ENCODE measurements around the gene NPFF.
"Not testable (repeated sequence)": the region's sequence is repeated elsewhere in the genome, so short reads cannot be mapped to it uniquely, and the experiment has no call there.

The NPFF gene

DNA sequence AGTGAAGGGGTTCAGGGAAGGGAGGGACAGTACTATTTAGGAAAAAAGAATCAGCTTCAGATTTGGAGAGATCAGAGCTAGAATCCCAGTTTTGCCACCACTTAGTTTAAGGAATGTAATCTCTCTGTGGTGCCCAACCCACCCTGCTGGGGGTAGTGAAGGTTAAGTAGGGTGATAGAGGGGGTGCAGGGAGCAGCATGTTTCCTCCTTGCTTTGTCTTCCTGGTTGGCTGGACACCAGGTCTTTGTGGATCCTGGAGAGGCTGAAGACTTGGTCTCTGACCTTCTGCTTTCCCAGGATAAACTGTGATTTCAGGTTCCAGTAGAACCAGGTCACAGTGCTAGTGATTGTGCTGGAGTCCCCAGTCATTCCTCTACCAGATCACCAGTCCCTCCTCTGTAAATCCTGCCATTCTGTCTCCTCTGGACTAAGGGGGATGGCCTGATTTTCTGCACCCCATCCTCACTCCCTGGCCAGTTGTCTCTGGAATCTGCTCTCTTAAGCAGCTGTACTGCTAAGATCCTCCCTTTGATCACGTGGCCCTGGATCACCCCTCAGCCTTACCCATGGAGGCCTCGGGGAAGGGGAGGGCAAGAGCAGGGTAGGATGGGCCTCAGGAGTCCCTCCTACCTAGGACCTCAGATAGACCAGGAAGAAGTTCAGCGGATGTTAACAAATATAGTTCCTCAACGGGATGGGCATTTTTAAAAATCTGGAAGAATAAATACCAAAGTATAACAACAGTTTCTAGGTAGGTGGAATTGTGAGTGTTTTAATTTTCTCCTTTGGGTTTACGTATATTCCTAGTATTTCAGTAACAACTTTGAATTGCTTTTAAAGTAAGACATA, 11.2 kb downstream of the NPFF start:
- no peak for DNase-seq (ENCODE audit: low spot score)

- no peak for DNase-seq (ENCODE audit: low spot score)
Measured at GRCh38 chr12:53493610-53494391, 13.5 kb downstream of the NPFF start.

DNA sequence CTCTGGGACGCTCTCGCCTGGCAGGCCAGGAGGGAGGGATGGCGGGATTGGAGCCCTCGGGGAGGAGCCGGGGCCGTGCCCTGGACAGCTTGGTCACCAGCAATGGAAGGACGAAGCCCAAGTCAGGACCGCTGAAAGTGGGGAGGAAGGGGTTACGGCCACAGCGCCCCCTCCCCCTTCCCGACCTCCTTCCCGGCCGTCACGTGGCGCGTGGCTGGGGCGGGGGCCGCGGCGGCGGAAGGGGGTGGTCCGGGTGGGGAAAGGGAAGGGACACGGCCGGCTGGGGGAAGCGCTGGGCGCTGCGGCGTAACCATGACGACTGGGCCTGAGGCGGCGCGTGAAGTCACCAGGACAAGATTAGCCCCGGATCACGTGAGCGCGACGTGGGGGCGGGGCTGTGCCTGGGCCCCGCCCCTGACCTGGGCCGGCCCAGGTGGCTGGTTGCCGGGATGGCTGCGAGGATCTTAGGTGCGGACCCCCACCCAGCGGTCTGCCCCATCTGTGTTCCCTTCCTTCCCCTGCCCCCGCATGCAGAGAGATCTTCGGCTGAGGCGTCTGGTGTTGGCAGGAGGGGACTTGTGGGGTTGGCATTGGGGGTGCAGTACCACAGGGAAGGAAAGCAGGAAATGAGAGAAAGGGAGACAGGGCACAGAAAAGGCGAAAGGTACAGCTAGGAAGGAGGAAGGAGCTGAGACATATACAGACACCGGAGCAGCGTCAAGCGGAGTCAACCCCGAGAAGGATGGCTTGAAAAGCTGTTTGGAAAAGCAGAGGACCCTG, 14.3 kb downstream of the NPFF start:
- peak; percentile 91 for DNase-seq (ENCODE audit: low spot score)

DNA sequence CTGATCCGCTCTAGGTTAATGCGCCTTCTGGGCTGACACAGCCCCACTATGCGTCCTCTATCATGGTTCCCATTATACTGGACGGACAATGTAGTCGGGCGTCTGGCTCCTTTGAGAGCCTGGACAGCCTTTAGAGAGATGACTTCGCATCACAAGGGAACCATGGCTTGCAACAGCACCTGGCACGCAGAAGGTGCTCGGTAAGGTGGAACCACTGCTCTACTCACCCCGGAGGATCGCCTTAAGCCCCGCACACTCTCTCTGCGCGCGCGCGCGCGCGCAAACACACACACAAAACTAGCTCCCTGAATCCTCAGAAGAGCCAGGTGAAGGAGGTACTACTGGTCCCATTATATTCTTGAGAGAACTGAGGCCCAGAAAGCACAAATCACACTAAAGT, 15.1 kb downstream of the NPFF start:
- DNase-seq (ENCODE audit: low spot score) = no peak

DNA sequence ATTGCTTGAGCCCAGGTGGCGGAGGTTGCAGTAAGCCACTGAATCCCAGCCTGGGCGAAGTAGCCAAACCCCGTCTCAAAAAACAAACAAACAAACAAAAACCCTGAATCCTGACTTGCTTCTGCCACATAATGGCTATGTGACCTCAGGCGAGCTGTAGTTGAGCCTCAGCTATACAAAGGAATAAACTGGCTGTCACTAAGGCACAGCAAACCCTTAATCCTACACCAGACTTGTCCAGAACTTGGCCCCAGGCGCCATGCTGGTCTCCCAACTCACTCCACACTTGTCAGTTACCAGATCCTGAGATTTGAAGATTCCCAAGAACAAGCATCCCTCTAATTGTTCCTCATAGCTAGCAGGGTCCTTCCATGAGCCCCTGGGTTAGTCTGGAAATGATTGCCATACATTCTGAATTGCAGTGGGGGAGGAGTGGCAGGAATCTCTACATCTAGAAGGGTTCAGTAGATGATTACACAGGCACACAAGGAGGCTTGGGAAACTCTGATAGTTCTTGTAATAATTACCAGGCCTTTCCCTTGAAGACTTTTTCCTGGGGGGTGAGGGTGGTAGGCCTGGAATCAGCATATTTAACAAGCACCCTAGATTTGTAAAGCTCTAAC, 17.9 kb downstream of the NPFF start:
- DNase-seq (ENCODE audit: low spot score) = no peak

GRCh38 chr12:53486736-53487487, 20.4 kb downstream of the NPFF start:
- DNase-seq (ENCODE audit: low spot score) = no peak

DNA sequence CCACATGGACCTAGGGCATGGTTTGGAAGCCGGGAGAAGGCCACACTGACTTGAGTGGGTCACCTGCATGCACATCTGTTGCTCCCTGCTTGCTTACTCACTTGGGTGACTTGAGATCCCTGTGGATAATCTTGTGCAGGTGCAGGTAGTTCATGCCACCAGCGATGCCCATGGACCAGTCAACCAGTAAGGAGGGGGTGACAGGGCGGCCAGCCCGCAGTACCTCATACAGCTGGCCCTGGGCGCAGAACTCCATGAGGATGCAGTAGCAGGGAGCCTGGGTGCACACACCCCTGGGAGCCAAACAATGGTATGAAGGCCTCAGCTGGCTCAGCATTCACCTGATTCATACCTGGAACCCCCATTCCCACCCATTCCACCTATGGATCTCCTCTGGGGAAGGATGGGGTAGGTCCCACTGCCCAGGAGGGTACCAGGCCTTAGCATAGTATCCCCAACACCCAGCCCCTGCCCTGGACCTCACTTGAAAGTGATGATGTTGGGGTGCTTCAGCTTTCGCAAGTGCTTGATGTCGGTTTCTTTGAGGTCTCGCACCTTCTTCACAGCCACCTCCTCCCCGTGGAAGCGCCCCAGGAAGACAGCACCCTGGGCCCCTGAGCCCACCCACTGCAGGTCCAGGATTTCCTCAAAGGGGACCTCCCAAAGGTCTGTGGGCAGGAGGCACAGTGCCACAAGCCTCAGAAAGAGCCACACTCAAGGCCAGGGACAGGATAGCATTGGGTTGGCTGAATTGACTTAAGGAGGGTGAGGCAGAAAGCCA, 21.1 kb downstream of the NPFF start:
- no peak for DNase-seq (ENCODE audit: low spot score)

- DNase-seq (ENCODE audit: low spot score) = no peak
Measured at GRCh38 chr12:53484686-53485575, 22.4 kb downstream of the NPFF start.

DNA sequence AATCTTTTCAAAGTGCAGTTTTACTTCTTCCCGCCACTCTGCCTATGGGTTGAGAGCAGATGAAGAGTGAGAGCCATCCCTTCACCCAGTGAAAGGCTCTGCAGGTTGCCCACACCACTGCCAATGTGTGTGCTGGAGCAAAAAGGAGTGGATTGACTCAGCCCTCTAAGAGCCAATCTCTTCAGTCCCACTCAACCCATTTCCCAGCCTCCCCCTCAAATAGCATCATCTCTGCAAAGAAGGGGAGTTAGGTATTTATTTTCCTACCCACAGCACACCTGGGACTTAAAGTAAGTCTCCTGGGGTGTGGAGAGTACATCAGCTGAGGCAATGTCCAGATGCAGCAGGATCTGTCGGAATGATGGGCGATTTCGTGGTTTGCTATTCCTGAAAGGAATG, 23.3 kb downstream of the NPFF start:
- DNase-seq (ENCODE audit: low spot score) = no peak

- no peak for DNase-seq (ENCODE audit: low spot score)
Measured at GRCh38 chr12:53483225-53483978, 23.9 kb downstream of the NPFF start.

- no peak for DNase-seq (ENCODE audit: low spot score)
Measured at GRCh38 chr12:53482626-53483168, 24.6 kb downstream of the NPFF start.

DNA sequence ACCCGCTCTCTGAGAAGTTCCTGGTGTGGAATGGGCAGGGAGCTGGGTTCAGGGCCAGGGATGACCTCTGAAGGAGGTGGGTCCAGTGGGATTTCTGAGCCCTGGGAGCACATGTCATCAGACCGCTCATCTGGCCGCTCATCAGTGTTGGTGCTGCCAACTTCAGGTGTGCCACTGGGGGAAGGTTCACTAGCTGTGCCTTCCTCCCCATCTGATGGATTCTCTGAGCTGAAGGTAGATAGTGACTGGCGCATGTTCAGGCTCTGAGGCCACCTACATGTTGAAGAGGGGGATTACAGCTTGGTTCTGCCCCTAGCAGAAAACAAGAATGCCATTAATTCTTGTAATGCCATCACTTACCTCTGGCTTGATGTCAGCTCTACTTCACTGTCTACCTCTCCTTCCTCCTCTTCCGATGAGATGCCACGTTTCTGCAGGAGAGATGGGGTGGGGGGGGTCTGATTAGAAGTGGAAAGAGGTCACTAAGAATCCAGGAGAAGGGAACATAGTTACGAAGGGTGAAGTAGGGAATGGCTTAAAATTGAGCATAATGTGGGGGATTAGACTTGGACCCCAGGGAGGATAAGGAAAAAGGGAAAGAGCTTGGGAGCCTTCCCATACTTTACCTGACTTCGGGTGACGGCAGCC, 25.2 kb downstream of the NPFF start:
- no peak for DNase-seq (ENCODE audit: low spot score)

DNA sequence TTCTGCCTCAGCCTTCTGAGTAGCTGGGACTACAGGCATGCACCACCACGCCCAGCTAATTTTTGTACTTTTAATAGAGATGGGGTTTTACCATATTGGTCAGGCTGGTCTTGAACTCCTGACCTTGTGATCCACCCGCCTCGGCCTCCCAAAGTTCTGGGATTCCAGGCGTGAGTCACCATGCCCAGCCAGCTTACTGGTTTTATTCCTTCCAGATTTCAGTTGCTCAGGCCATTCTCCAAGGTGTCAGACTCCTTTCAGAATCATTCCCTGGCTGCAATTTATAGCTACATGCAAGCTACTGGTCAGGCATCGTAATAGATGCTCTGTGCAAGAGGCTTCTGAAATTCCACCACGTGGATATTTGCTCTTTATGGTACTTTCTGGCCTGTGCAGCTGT, 25.8 kb downstream of the NPFF start:
- DNase-seq (ENCODE audit: low spot score) = not testable (repeated sequence)

DNA sequence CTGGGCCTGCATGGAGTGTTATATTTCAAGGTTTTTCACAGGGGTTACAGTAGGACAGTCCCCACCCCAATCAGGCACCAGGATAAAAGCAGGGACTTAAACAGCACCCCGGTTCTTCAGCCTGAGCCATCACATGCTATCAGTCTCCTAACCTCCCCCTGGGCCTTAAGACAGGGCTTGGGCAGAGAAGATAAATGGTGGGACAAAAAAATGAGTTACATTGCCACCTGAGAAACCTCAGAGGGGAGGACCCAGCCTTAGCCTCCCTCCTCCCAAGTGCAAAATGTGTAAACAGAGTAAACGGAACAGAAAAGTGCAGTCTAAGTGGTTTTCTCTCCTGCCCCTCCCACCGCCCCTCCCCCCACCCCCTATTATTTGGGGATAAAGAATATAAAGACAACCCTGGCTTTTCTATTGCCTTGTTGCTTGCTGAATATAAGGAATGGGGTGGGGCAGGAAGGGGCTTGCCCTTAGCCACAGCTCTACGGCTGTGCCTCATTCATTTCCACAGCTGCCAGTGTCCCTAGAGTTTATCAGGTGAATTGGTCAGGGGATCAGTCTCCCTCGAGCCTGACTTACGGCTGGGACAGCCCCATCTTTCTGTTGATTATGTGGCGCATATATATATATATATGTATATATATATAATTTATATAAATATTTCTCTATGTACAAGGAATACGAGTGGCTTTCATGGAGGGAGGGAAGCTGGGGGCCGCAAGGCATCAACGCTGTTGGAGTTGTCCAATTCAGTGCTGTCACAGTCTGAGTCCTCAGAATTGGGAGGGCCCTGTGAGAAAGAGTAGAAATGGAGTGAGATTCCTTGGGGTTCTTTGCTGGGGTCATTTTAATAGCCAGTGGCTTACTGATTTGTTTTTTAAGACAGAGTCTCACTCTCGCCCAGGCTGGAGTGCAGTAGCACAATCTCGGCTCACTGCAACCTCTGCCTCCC, 26.5 kb downstream of the NPFF start:
- no peak for DNase-seq (ENCODE audit: low spot score)

- DNase-seq (ENCODE audit: low spot score) = no peak
Measured at GRCh38 chr12:53479331-53479730, 28.0 kb downstream of the NPFF start.

DNA sequence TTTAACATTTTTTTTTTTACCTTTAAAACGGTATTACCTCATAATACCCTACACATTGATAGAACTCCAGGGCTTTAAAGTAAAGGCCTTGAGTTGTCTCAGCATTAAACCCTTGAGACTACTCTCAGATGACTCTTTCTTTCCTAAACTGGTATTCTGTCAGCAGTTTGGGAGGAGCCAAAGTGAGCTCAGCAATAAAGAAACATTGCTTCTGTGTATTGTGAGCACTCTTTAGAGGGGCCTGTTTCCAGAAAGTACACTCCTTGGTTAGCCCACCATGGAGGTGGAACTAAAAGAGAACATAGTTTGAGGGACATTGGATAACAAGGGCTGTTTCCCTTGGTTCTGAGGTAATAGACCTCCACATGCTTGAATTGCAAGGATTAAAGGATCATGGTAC, 28.4 kb downstream of the NPFF start:
- no peak for DNase-seq (ENCODE audit: low spot score)

DNA sequence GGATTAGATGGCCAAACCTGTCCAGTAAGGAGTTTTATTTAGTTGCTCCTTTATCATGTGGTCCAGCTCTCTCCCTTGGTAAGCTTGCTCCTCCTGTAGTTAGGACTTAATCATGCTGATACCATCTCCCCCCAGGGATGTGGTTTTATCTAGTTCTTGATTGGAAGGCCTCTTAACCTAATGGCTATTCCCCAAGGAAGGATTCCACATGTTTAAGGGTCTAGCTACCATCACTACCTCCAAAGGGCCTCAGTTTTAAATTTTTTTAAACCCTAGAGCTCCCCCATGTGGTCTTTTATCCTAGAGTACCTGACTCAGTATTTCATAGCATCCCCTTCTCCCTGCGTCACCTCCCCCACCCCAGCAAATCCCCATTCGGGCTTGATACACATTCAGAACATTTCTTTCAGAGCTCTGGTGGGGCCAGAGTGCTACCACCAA, 30.5 kb downstream of the NPFF start:
- DNase-seq (ENCODE audit: low spot score) = no peak
